Measurements from ENCODE around the gene TRPM2.

DNA sequence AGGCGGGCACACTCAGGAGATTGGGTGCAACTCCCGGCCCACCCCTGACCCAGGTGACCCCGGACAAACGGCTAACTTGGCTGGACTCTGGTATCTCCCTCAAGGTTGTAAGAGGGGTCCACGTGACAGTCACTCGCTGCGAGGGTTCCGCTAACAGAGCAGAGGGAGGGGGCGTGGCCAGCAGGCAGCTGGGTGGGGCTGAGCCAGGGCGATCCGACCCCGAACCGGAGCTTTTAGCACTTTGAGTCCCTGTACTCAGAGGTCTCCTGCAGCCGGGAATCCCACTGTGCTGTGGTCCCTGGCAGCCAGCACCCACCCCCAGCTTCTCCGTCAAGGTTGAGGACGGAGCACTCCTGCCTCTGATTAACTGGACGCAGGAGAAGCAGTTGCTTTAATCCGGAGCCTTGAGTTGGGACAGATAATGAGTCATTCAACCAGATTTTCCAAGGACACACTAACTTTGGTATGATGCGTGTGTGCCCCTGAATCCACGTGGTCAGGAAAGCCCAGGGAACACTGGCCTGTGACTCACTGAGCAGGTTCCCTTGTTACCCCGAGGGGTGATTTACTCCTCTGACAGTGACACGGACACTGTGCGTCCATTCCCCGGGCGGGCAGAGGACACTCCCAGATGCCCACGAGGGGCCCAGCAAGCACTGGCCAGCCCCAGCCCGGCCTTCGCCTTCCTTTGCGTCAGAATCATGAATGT lies 16.8 kb downstream of the TRPM2 start:
- TF ChIP-seq, protein P1, sequence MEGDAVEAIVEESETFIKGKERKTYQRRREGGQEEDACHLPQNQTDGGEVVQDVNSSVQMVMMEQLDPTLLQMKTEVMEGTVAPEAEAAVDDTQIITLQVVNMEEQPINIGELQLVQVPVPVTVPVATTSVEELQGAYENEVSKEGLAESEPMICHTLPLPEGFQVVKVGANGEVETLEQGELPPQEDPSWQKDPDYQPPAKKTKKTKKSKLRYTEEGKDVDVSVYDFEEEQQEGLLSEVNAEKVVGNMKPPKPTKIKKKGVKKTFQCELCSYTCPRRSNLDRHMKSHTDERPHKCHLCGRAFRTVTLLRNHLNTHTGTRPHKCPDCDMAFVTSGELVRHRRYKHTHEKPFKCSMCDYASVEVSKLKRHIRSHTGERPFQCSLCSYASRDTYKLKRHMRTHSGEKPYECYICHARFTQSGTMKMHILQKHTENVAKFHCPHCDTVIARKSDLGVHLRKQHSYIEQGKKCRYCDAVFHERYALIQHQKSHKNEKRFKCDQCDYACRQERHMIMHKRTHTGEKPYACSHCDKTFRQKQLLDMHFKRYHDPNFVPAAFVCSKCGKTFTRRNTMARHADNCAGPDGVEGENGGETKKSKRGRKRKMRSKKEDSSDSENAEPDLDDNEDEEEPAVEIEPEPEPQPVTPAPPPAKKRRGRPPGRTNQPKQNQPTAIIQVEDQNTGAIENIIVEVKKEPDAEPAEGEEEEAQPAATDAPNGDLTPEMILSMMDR (IDR thresholded peaks at IDR 0.05) = no peak
- TF ChIP-seq TCF7L2 (IDR thresholded peaks at IDR 0.05; ENCODE audit: low read depth, low read length) (no peak), POLR2AphosphoS5 (IDR thresholded peaks at IDR 0.05; ENCODE audit: low read depth, low read length) (no peak)
